ENCODE data around the gene CCDC179.

Gene CCDC179

GRCh38 chr11:22860241-22860640 lies at the start of gene CCDC179:
Gene CCDC179, minus strand, starts transcription at chr11:22860474. Its CDS starts 53 bp downstream, at chr11:22860421.
- no peak for DNase-seq

- no peak for DNase-seq
Measured at GRCh38 chr11:22903782-22904181, 43.5 kb upstream of the CCDC179 start.

DNA sequence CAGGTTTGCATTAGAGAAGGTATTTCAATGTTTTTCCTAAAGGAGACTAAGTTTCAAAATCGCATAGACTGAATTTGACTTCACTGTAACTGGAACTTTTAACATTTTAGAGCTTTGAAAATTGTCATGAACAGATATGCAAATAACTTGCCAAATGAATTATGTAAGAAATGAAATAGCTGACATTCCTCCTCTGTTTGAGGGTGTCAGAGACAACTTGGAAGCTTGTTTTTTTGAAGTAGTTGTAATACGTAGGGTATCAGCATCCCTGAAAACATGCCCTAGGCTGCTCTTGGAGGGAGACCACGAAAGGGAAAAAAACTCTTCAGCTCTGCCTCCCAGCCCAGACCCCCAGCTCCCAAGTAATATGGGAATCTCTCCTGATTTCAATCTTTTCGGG lies 41.3 kb upstream of the CCDC179 start:
- no peak for DNase-seq

GRCh38 chr11:22900764-22901486 lies 40.7 kb upstream of the CCDC179 start:
- DNase-seq, result no peak

GRCh38 chr11:22898036-22898435 lies 37.8 kb upstream of the CCDC179 start:
- DNase-seq, result no peak

DNA sequence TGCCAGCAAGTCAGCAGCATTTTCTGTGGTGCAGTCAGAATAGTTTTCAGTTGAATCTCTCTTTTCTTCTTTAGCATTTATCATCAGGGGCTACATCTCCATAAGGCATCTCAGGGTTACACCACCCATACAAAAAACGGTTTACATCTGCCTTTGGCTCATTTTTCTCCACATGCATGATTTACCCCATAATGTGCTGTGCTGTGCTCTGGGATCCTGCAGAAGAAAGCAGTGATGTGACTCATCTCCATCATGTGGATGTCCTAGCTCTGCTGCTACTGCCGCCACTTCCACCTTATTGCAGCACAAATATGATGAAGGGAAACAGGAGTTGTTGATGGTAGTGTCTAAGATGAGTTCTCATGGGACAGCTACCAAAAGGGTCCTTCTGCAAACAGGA lies 30.0 kb upstream of the CCDC179 start:
- DNase-seq, result no peak

DNA sequence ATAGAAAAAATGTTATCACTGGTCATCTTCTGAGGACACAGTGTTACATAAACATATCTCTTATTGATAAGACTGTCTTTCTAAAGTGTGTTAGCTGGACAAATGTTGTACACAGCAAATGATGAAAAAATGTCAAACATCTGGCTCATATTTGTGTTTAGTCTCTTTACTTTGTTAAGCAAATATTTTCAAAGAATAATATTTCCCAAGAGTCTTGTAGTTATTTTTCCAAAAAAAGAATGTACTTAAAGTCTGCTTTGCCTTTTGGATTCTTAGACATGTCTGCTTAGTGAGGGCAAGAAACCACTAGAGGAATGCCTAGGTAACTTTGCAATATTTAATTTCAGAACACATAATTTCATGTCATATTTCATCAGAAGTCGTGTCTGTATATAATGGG lies 23.9 kb upstream of the CCDC179 start:
- DNase-seq, result no peak

- DNase-seq, result no peak
Measured at GRCh38 chr11:22879630-22880029, 19.4 kb upstream of the CCDC179 start.

- no peak for DNase-seq
Measured at GRCh38 chr11:22878604-22879003, 18.3 kb upstream of the CCDC179 start.

DNA sequence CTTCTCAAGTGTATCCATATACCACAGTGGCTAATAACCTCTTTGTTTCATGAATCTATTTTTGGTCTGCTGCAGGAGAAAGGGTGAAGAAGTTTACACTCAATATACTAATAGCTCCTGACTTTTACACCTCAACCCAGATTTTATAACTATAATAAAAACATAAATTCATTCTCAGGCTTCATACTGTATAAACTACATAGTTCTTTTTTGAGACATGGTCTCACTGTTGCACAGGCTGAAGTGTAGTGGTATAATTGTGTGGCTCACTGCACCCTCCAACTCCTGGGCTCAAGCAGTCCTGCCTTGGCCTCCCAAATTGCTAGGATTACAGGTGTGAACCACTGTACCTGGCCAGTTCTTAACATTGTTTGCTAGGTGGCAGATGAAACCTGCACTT lies 17.8 kb upstream of the CCDC179 start:
- DNase-seq, result no peak

DNA sequence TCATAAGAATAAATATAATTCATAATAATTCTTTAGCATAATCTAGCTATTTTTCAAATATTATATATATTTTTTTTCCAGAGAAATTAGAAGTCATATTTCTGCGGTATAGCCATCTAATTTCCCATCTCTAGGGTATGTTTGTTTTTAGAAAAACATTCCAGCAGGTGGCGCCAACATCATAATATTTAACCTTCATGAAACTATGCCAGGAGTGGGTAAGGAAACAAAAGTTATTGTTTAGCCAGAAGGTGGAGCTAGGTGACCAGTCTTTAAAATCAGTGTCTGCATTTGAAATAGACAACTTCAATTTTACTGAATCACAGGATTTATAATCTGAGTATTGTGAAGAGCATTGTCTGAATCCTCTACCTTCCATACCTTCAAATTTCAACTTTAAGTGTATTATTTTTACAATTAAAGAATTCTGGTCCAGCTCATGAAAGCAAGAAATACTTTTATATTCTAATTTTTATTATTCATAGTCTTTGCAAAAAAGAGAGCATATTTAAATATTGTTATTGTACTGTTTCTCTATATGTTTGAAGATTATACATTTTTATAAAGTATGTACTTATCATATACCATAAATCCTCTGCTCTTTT lies 15.7 kb upstream of the CCDC179 start:
- peak; percentile 78 for DNase-seq

DNA sequence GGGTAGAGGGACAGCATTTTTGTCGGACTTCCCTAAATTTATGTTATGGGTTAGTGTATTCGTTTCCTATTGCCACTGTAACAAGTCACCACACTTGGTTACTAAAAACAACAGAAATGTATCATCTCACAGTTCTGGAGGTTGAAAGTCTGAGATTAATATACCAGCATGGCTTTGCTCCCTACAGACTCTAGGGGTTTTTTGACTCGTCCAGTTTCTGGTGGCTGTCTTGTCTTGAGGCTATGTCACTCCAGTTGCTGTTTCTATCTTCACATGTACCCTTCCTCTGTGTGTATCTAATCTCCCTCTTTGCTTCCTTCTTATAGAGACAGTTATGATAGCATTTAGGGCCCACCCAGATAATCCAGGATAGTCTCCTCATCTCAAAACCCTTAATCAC lies 9.1 kb upstream of the CCDC179 start:
- no peak for DNase-seq

DNA sequence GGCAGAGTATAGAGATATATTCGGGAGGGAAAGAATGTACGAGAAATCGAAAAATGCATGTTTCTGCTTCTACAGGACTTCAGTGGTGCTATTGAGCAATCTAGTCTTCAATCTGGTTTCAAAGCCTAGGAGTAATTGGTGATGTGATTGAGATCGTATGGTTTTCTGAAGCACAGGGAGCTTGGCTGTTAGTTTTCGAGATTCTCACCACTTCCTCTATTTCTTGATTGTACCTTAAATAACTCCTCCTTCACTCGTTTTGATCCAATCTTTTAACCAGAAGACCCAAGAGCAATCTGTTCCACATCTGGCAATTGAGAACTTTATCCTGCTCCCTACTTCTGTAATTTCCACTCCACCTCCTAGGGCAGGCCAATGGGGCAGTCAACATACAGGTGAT lies 518 bp downstream of the CCDC179 start:
- DNase-seq, result no peak

- DNase-seq, result no peak
Measured at GRCh38 chr11:22851477-22851876, 8.8 kb downstream of the CCDC179 start.

DNA sequence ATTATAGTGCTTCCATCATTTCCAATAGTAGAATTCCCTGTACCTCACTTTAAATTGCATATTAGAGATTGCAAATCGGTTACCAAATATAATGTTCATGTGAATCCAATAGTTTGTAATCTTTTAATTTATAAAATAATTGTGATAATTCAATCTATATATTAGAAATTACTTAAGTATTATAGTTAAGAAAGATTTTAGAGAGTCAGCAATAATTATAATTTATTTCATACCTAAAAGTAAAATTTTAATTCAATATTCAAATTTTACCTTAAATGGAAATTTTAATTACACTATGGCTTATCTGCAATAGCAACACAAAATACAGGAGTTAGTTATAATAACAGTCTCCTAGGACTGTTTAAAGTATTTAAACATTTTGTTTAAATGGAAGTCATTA lies 13.5 kb downstream of the CCDC179 start:
- no peak for DNase-seq

GRCh38 chr11:22832315-22833015 lies 27.8 kb downstream of the CCDC179 start:
- peak; percentile 10 for DNase-seq

DNA sequence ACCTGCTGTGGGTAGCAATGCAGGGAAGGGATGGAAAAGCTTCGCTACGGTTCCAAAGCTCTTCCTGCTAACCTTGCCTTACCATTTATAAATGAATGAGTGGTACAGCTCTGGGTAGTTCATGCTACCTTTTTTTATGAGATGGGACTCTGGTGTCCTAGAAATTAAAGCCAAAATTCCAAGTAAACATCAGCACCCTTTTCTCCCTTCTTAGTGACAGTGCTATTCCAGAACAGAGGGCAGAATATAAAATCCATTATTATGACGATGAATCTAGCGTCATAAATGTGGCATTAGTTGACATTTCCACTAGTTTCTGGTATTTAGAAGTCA lies 30.2 kb downstream of the CCDC179 start:
- DNase-seq, result no peak

DNA sequence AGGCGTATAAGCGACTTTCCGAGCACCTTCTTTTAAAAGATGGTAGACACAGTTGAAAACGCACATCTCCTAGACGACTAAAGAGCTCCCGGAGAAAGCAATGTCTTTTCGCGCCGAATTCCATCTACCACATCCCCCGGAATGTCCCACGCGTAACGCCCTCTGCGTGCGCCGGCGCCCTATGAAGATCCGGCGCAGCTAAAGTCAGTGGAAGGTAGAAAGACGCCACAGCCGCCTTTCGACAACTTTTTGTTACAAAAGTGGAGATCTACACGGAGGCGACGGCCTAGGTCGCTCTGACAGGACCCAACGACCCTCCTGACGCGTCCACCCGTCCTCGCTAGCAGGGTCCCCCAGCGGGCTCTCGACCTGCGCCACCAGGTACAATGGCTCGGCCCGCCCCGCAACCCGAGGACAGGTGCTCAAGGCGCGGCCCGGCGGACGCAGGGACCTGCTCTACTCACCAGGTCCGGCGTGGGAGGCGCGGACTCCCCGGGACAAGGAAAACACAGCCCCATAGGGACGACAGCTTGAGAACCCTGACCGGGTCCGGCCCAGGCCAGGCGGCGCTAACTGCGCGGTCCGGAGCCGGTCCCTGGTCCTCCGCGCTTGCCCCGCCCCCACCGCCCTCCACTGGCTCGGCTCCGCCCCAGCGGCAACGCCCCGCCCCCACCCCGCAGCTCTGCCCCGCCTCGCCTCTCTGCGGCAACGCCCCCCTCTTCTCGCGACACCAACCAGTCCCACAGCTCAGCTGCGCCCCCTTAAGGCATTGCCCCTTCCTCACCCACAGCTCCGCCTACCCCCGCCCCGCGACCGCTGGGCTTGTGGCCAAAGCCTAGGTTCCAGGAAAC lies 30.8 kb downstream of the CCDC179 start, which contains the start of gene SVIP:
SVIP (minus strand) TSS at position 571 of the 851 bp plus-strand sequence; CDS start at position 518, 53 bp downstream.
- DNase-seq, result peak; percentile 82

DNA sequence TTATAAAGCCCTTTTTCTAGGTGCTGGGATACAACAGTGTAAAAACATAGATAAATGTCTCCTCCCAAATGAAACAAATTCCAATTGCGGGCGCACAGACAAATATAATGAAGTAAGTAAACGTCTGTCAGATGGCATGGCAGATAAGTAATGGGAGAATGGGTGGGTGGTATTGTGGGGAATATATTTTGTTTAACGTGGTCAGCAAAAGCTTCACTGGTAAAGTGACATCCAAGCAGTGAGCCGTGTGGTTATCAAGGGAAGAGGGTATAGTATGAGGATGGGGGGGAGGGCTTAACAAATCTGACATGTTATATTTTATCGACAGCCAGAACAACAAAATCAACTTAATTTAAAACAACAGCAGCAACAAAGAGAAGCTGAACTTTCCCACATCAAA lies 31.9 kb downstream of the CCDC179 start:
- no peak for DNase-seq

- DNase-seq, result no peak
Measured at GRCh38 chr11:22822203-22822602, 38.1 kb downstream of the CCDC179 start.

DNA sequence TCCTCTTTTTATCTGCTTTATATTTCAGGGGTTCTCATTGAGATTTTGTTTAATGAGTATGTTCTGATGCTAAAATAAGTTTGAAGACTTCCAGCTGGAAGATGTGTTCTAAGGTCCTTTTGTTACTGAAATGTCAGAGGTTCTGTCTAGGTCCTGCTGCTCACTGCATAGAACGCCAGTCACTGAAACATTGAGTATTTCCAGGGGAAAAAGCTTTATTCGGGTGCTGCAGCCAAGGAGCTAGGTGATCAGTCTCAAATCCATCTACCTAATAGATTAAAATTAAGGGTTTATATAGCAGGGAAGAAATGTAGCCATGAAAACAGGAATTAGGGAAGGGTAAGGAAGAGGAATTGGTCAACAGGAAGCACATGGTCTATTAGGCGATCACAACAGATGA lies 50.4 kb downstream of the CCDC179 start:
- no peak for DNase-seq

GRCh38 chr11:22808571-22809197 lies 51.6 kb downstream of the CCDC179 start:
- DNase-seq, result no peak
